Stomach smooth muscle (tissue), 2 donors: ENCODE measurements around the gene MSRB3.

Experiments
- H3K27ac ChIP-seq: one replicate; pipeline ENCODE4 v1.7.0; 2013; ENCODE audit warnings: mild to moderate bottlenecking, low read length, inconsistent platforms
- H3K27me3 ChIP-seq, 2 donors: one replicate each; pipeline ENCODE4 v1.7.0; 2013; ENCODE audit warnings: low read length in 2 of 2; ENCODE audit not compliant: insufficient read depth in 2 of 2, control insufficient read depth in 1 of 2
- H3K36me3 ChIP-seq, 2 donors: one replicate each; pipeline ENCODE4 v1.7.0; 2013; ENCODE audit warnings: low read length in 2 of 2; ENCODE audit not compliant: control insufficient read depth in 2 of 2, insufficient read depth in 2 of 2
- H3K4me1 ChIP-seq: one replicate; pipeline ENCODE4 v1.7.0; 2013; ENCODE audit warnings: low read length; ENCODE audit not compliant: control insufficient read depth, insufficient read depth
- H3K4me3 ChIP-seq, 2 donors: one replicate each; pipeline ENCODE4 v1.7.0; 2013; ENCODE audit warnings: low read length in 2 of 2
- H3K9ac ChIP-seq, 2 donors: one replicate each; pipeline ENCODE4 v1.7.0; 2013; ENCODE audit warnings: low read length in 2 of 2, mild to moderate bottlenecking in 1 of 2
- H3K9me3 ChIP-seq, 2 donors: one replicate each; pipeline ENCODE4 v1.7.0; 2013; ENCODE audit warnings: low read length in 2 of 2; ENCODE audit not compliant: control insufficient read depth in 2 of 2
- donor health status: healthy.
- donor health status: Pancreatic carcinoma.

The MSRB3 gene

DNA sequence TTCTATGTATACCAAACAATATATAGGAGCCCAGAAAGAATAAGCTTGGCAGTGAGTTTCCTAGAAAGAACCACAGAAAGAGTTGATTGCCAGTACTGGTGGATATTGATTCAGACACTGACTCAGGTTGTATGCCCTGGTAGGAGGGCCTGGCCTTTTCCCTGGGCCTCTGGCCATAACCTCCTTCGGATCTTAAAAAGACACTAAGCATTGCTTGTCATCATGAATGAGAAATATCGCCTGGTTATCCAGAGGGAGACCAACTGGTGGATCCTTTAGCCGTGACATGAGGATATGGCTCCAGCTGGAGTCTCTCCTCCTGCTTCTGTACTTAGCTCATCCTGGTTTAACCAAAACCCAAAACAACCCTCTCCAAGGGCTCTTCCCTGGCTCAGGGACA lies 231.5 kb downstream of the MSRB3 start:
- Histone ChIP-seq H3K27me3 (no peaks in the 10 kb centered on the region), H3K9me3 (no peaks in the 10 kb centered on the region), H3K4me3 (no peak overlapping the region), H3K27ac (no peak overlapping the region), H3K4me1 (peaks cover 16% of the 10 kb centered on the region), H3K36me3 (no peaks in the 10 kb centered on the region), H3K9ac (no peak overlapping the region)

DNA sequence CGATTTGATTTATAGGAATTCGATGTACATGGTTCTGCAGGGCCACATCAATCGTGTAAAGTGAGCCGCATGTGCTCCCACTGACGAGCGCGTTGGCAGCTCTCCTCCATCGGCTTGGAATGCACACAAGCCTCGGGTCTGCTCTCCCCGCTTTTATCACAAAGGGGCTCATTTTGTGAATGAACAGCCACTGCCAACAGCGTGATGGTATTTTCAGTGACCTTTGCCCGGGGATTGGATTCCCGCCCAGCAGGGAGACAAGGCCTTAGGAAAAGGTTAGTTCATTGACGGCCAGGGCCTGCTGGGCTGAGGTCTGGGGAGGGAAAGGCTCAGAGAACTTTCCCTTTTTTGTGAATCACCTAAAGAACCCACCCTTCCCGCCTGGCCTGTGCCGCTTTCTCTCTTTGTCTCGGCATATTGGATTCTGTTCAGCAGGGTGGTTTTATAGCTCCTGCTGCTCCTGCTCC lies 232.1 kb downstream of the MSRB3 start:
- no peak overlapping the region for H3K4me3 ChIP-seq
- H3K9me3 ChIP-seq: no peaks in the 10 kb centered on the region
- no peak overlapping the region for H3K27ac ChIP-seq
- H3K27me3 ChIP-seq: no peaks in the 10 kb centered on the region
- peaks cover 16% of the 10 kb centered on the region for H3K4me1 ChIP-seq
- H3K9ac ChIP-seq: no peak overlapping the region
- no peaks in the 10 kb centered on the region for H3K36me3 ChIP-seq

DNA sequence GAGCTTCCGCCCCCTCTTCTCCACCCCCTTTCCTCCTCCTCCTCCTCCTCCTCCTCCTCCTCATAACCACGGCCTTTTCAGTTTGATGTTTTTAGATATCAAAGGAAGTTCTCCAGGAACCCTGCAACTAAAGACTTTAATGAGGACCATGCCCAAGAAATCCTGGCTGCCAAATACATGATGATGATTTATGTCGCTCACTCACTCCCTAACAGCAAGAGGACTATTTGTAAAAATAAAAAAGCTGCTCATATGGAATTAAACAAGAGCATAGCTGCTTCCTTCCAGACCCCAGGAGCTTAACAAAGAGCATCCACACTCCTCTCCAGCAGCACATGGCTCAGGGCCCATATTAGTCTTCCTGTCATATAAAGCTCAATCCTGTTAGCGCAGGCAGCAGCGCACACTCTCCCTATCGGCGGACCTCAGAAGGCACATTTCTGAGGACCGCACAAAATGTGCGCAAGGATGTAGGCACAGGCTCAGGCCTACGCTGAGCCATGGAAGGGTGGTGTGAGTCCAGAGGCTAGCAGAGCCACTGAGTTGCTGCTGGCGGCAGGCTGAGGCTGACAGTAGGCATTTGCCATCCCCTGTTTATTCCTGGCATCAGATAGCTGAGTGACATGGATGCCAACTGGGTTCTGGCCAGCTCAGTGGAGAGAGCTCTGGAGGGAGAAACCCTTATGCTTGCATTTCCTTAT lies 232.8 kb downstream of the MSRB3 start:
- Histone ChIP-seq H3K27ac (no peak overlapping the region), H3K9me3 (no peaks in the 10 kb centered on the region), H3K36me3 (no peaks in the 10 kb centered on the region), H3K27me3 (no peaks in the 10 kb centered on the region), H3K4me1 (peaks cover 16% of the 10 kb centered on the region), H3K4me3 (peak overlapping the region; percentile 21 to 22), H3K9ac (no peak overlapping the region)

DNA sequence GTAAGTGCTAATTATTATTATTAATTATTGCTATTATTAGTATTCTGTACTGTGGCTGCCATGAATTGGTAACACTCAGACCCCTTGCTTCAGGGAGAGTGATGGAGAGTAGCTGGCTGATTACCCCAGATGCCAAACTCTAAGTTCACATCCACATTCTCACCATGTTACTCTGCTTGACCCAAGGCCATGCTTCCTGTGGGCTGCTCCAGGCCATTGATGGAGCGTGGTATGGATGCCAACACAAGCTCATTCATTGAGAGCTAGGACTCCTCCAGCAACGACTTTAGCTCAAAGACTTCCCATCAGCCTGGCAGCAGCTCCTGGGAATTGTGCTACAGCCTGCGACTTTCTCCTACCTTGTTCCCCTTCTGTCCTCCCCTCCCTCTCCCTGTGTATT lies 233.4 kb downstream of the MSRB3 start:
- H3K9ac ChIP-seq: no peak overlapping the region
- H3K4me3 ChIP-seq: no peak overlapping the region
- peaks cover 16% of the 10 kb centered on the region for H3K4me1 ChIP-seq
- H3K9me3 ChIP-seq: no peaks in the 10 kb centered on the region
- H3K36me3 ChIP-seq: no peaks in the 10 kb centered on the region
- H3K27ac ChIP-seq: no peak overlapping the region
- no peaks in the 10 kb centered on the region for H3K27me3 ChIP-seq
